Measurements from ENCODE around the gene ROCK2.

Gene ROCK2

GRCh38 chr2:11144077-11144737 is 200.2 kb downstream of the ROCK2 start:
- Histone ChIP-seq H3K36me3 (ENCODE audit: insufficient read depth, low read length) (no peaks in the 10 kb centered on the region), H3K9me3 (ENCODE audit: control insufficient read depth, insufficient read depth, low read length) (no peaks in the 10 kb centered on the region), H3K4me1 (ENCODE audit: insufficient read depth, low read length) (no peaks in the 10 kb centered on the region), H3K9ac (ENCODE audit: low read depth, low read length) (no peak overlapping the region)

- no peaks in the 10 kb centered on the region for H3K36me3 ChIP-seq (ENCODE audit: insufficient read depth, low read length)
- H3K9ac ChIP-seq (ENCODE audit: low read depth, low read length) = no peak overlapping the region
- H3K4me1 ChIP-seq (ENCODE audit: insufficient read depth, low read length) = no peaks in the 10 kb centered on the region
- no peaks in the 10 kb centered on the region for H3K9me3 ChIP-seq (ENCODE audit: control insufficient read depth, insufficient read depth, low read length)
These were observed 201.4 kb downstream of the ROCK2 start for GRCh38 chr2:11142987-11143386.

GRCh38 chr2:11142330-11142729 is 202.1 kb downstream of the ROCK2 start:
- Histone ChIP-seq H3K36me3 (ENCODE audit: insufficient read depth, low read length) (no peaks in the 10 kb centered on the region), H3K9ac (ENCODE audit: low read depth, low read length) (no peak overlapping the region), H3K4me1 (ENCODE audit: insufficient read depth, low read length) (no peaks in the 10 kb centered on the region), H3K9me3 (ENCODE audit: control insufficient read depth, insufficient read depth, low read length) (no peaks in the 10 kb centered on the region)

GRCh38 chr2:11141319-11141718 is 203.1 kb downstream of the ROCK2 start:
- H3K36me3 ChIP-seq (ENCODE audit: insufficient read depth, low read length) = no peaks in the 10 kb centered on the region
- H3K9me3 ChIP-seq (ENCODE audit: control insufficient read depth, insufficient read depth, low read length) = no peaks in the 10 kb centered on the region
- no peak overlapping the region for H3K9ac ChIP-seq (ENCODE audit: low read depth, low read length)
- H3K4me1 ChIP-seq (ENCODE audit: insufficient read depth, low read length) = no peaks in the 10 kb centered on the region

GRCh38 chr2:11140492-11140891 is 203.9 kb downstream of the ROCK2 start:
- Histone ChIP-seq H3K4me1 (ENCODE audit: insufficient read depth, low read length) (no peaks in the 10 kb centered on the region), H3K9me3 (ENCODE audit: control insufficient read depth, insufficient read depth, low read length) (no peaks in the 10 kb centered on the region), H3K9ac (ENCODE audit: low read depth, low read length) (no peak overlapping the region), H3K36me3 (ENCODE audit: insufficient read depth, low read length) (no peaks in the 10 kb centered on the region)

GRCh38 chr2:11134349-11134748 is 210.1 kb downstream of the ROCK2 start:
- H3K36me3 ChIP-seq (ENCODE audit: insufficient read depth, low read length) = no peaks in the 10 kb centered on the region
- H3K9ac ChIP-seq (ENCODE audit: low read depth, low read length) = no peak overlapping the region
- no peaks in the 10 kb centered on the region for H3K9me3 ChIP-seq (ENCODE audit: control insufficient read depth, insufficient read depth, low read length)
- H3K4me1 ChIP-seq (ENCODE audit: insufficient read depth, low read length) = peaks cover 8% of the 10 kb centered on the region; the same call in 1 of the 2 replicates

- Histone ChIP-seq H3K9me3 (ENCODE audit: control insufficient read depth, insufficient read depth, low read length) (no peaks in the 10 kb centered on the region), H3K36me3 (ENCODE audit: insufficient read depth, low read length) (no peaks in the 10 kb centered on the region), H3K4me1 (ENCODE audit: insufficient read depth, low read length) (peaks cover 8% of the 10 kb centered on the region; the same call in 1 of the 2 replicates), H3K9ac (ENCODE audit: low read depth, low read length) (peak overlapping the region; percentile 48; the same call in 1 of the 2 replicates)
These were observed 210.5 kb downstream of the ROCK2 start for GRCh38 chr2:11133936-11134320.

GRCh38 chr2:11133238-11133935 is 211.0 kb downstream of the ROCK2 start:
- Histone ChIP-seq H3K9me3 (ENCODE audit: control insufficient read depth, insufficient read depth, low read length) (no peaks in the 10 kb centered on the region), H3K4me1 (ENCODE audit: insufficient read depth, low read length) (peaks cover 8% of the 10 kb centered on the region; the same call in 1 of the 2 replicates), H3K9ac (ENCODE audit: low read depth, low read length) (peak overlapping the region; percentile 48; the same call in 1 of the 2 replicates), H3K36me3 (ENCODE audit: insufficient read depth, low read length) (no peaks in the 10 kb centered on the region)

GRCh38 chr2:11132036-11132671 is 212.3 kb downstream of the ROCK2 start:
- H3K9ac ChIP-seq (ENCODE audit: low read depth, low read length) = no peak overlapping the region

GRCh38 chr2:11131166-11131920 is 213.1 kb downstream of the ROCK2 start:
- H3K4me1 ChIP-seq (ENCODE audit: insufficient read depth, low read length) = peaks cover 8% of the 10 kb centered on the region; the same call in 1 of the 2 replicates
- H3K9me3 ChIP-seq (ENCODE audit: control insufficient read depth, insufficient read depth, low read length) = no peaks in the 10 kb centered on the region
- no peak overlapping the region for H3K9ac ChIP-seq (ENCODE audit: low read depth, low read length)
- H3K36me3 ChIP-seq (ENCODE audit: insufficient read depth, low read length) = no peaks in the 10 kb centered on the region

More at GRCh38 chr2:11132036-11132671, 212.3 kb downstream of the ROCK2 start:
- Histone ChIP-seq H3K4me1 (ENCODE audit: insufficient read depth, low read length) (peaks cover 8% of the 10 kb centered on the region; the same call in 1 of the 2 replicates), H3K36me3 (ENCODE audit: insufficient read depth, low read length) (no peaks in the 10 kb centered on the region), H3K9me3 (ENCODE audit: control insufficient read depth, insufficient read depth, low read length) (no peaks in the 10 kb centered on the region)

Data from ES-I3 (cell line).